H1 (cell line): ENCODE results near the gene ARHGAP22. TPM values are rescaled to one million over a fixed set of nuclear protein-coding genes. Genes with fewer than 3 reads are reported as not detected.

Experiments
- CTCF ChIA-PET: fragments of 300-600 bp; sonication (Branson Sonifier 250); formaldehyde crosslinking; loops from one replicate; lab custom pipeline; 2021; ENCODE audit not compliant: partially characterized antibody; lab: Charles Lee
- POLR2A ChIA-PET: fragments of 300-600 bp; sonication (Branson Sonifier 250); formaldehyde crosslinking; loops from one replicate; lab custom pipeline; 2021; ENCODE audit warnings: inconsistent platforms; ENCODE audit not compliant: partially characterized antibody; lab: Charles Lee
- DNase-seq, 2 experiments: peaks; one replicate each; pipeline versions ENCODE4 v3.0.0 to v3.0.0-alpha.2; 2010 to 2022; ENCODE audit warnings: low spot score in 2 of 2, low read depth in 1 of 2, mixed read lengths in 1 of 2
- FAIRE-seq: peaks from 2 replicates; lab custom pipeline; 2011; peaks lifted over from hg19 to GRCh38; lab: Jason Lieb, UNC
- H2AFZ ChIP-seq: 2 replicates; pipeline ENCODE4 v1.8.1; 2012; ENCODE audit warnings: low read length, inconsistent platforms
- H2AK5ac ChIP-seq: 2 replicates; pipeline ENCODE4 v1.6.1; 2013; ENCODE audit warnings: low read depth, low read length
- H2BK120ac ChIP-seq: replicated peaks from 2 replicates; pipeline ENCODE3; 2013; ENCODE audit warnings: low read depth, low read length, inconsistent platforms
- H2BK12ac ChIP-seq: 2 replicates; pipeline ENCODE4 v1.6.1; 2013; ENCODE audit warnings: low read depth, low read length
- H2BK15ac ChIP-seq: 2 replicates; pipeline ENCODE4 v1.6.1; 2013; ENCODE audit warnings: low read length
- H2BK20ac ChIP-seq: 2 replicates; pipeline ENCODE4 v1.6.1; 2013; ENCODE audit warnings: low read length
- H2BK5ac ChIP-seq: 2 replicates; pipeline ENCODE4 v1.6.1; 2013; ENCODE audit warnings: low read depth, low read length
- H3K14ac ChIP-seq: 2 replicates; pipeline ENCODE4 v1.6.1; 2013; ENCODE audit warnings: inconsistent platforms; ENCODE audit not compliant: insufficient read length
- H3K18ac ChIP-seq: 2 replicates; pipeline ENCODE4 v1.6.1; 2013; ENCODE audit warnings: low read length; ENCODE audit errors: extremely low read depth
- H3K23ac ChIP-seq: 2 replicates; pipeline ENCODE4 v1.6.1; 2013; ENCODE audit warnings: inconsistent platforms; ENCODE audit not compliant: insufficient read length
- H3K23me2 ChIP-seq: 2 replicates; pipeline ENCODE4 v1.6.1; 2013; ENCODE audit warnings: low read depth, low read length
- H3K27ac ChIP-seq: 2 replicates; pipeline ENCODE4 v1.6.1; 2011; ENCODE audit warnings: low read depth, low read length, inconsistent platforms
- H3K27me3 ChIP-seq, 4 experiments: replicated peaks in 1 of 4; 1 replicate in 1 of 4; 2 replicates in 3 of 4; pipeline versions ENCODE4 v1.6.1 to v1.8.1; 2011 to 2013; ENCODE audit warnings: low read length in 3 of 4, mild to moderate bottlenecking in 3 of 4, inconsistent platforms in 2 of 4, mixed read lengths in 2 of 4, moderate library complexity in 1 of 4; ENCODE audit not compliant: control insufficient read depth in 3 of 4, insufficient read depth in 3 of 4; ENCODE audit errors: extremely low read depth in 1 of 4
- H3K36me3 ChIP-seq, 4 experiments: 2 replicates each; pipeline versions ENCODE4 v1.6.1 to v1.8.1; 2011 to 2013; ENCODE audit warnings: mild to moderate bottlenecking in 4 of 4, low read length in 3 of 4, moderate library complexity in 2 of 4, control low read depth in 1 of 4, inconsistent platforms in 1 of 4; ENCODE audit not compliant: insufficient read depth in 4 of 4, control insufficient read depth in 2 of 4
- H3K4ac ChIP-seq: replicated peaks from 2 replicates; pipeline ENCODE3; 2013; ENCODE audit warnings: low read length, low read depth, mixed read lengths, inconsistent platforms; ENCODE audit not compliant: insufficient read length
- H3K4me1 ChIP-seq, 4 experiments: replicated peaks in 1 of 4; 1 replicate in 1 of 4; 2 replicates in 3 of 4; pipeline versions ENCODE4 v1.6.1 to v1.8.1; 2011 to 2013; ENCODE audit warnings: low read length in 3 of 4, inconsistent platforms in 2 of 4, mixed read lengths in 1 of 4; ENCODE audit not compliant: insufficient read depth in 4 of 4, control insufficient read depth in 3 of 4
- H3K4me2 ChIP-seq, 2 experiments: 2 replicates each; pipeline versions ENCODE4 v1.6.1 to v1.8.1; 2011 to 2013; ENCODE audit warnings: low read depth in 2 of 2, low read length in 2 of 2, control low read depth in 1 of 2, inconsistent platforms in 1 of 2, mild to moderate bottlenecking in 1 of 2; ENCODE audit not compliant: insufficient read depth in 1 of 2
- H3K4me3 ChIP-seq, 4 experiments: fragments of 200-600, 300-600 bp in 1 of 4; sonication (generic), shearing (Covaris generic), sonication (Bioruptor Twin) in 1 of 4; 2 replicates each; pipeline versions ENCODE4 v1.5.1 to v1.8.1; 2011 to 2016; ENCODE audit warnings: low read length in 4 of 4, low read depth in 3 of 4, control low read depth in 2 of 4, inconsistent platforms in 2 of 4, mild to moderate bottlenecking in 2 of 4, mixed read lengths in 1 of 4, moderate library complexity in 1 of 4; ENCODE audit not compliant: insufficient read depth in 2 of 4; ENCODE audit errors: extremely low read depth in 1 of 4
- H3K56ac ChIP-seq: replicated peaks from 2 replicates; pipeline ENCODE3; 2013; ENCODE audit warnings: low read depth, mild to moderate bottlenecking, mixed read lengths, low read length, inconsistent platforms; ENCODE audit not compliant: insufficient read length
- H3K79me1 ChIP-seq: 2 replicates; pipeline ENCODE4 v1.6.1; 2013; ENCODE audit warnings: low read depth, low read length, control low read depth
- H3K79me2 ChIP-seq, 2 experiments: 2 replicates each; pipeline versions ENCODE4 v1.6.1 to v1.8.1; 2012 to 2013; ENCODE audit warnings: low read length in 2 of 2, mild to moderate bottlenecking in 2 of 2, inconsistent platforms in 1 of 2; ENCODE audit not compliant: insufficient read depth in 2 of 2, control insufficient read depth in 1 of 2
- H3K9ac ChIP-seq, 4 experiments: replicated peaks in 1 of 4; 1 replicate in 1 of 4; 2 replicates in 3 of 4; pipeline versions ENCODE4 v1.6.1 to v1.8.1; 2011 to 2013; ENCODE audit warnings: low read depth in 3 of 4, low read length in 3 of 4, control low read depth in 2 of 4, mild to moderate bottlenecking in 2 of 4, moderate library complexity in 2 of 4, inconsistent platforms in 1 of 4; ENCODE audit errors: extremely low read depth in 1 of 4
- H3K9me3 ChIP-seq, 2 experiments: 2 replicates each; pipeline versions ENCODE4 v1.6.1 to v1.8.1; 2012 to 2013; ENCODE audit warnings: mild to moderate bottlenecking in 2 of 2, moderate library complexity in 2 of 2, control low read depth in 1 of 2, inconsistent platforms in 1 of 2, low read depth in 1 of 2, low read length in 1 of 2, mixed read lengths in 1 of 2; ENCODE audit not compliant: insufficient read depth in 2 of 2
- H4K20me1 ChIP-seq, 2 experiments: replicated peaks in 1 of 2; 2 replicates each; pipeline versions ENCODE3 to v1.8.1; 2011 to 2013; ENCODE audit warnings: inconsistent platforms in 2 of 2, low read length in 2 of 2, mild to moderate bottlenecking in 1 of 2; ENCODE audit not compliant: insufficient read depth in 2 of 2, control insufficient read depth in 1 of 2
- H4K5ac ChIP-seq: 2 replicates; pipeline ENCODE4 v1.6.1; 2013; ENCODE audit warnings: low read length, low read depth, mixed read lengths, inconsistent platforms; ENCODE audit not compliant: insufficient read length
- H4K8ac ChIP-seq: 2 replicates; pipeline ENCODE4 v1.8.0; 2013; ENCODE audit warnings: mild to moderate bottlenecking, moderate library complexity, low read length, inconsistent platforms; ENCODE audit not compliant: insufficient read depth; ENCODE audit errors: extremely low read depth
- H4K91ac ChIP-seq: replicated peaks from 2 replicates; pipeline ENCODE3; 2013; ENCODE audit warnings: low read length, mixed read lengths, inconsistent platforms; ENCODE audit not compliant: insufficient read length
- CHD1 ChIP-seq: IDR thresholded peaks from 2 replicates; pipeline ENCODE4 v1.6.1; 2012; ENCODE audit warnings: low read depth, low read length, improper control_type of control experiment
- CTCF ChIP-seq, 3 experiments: IDR thresholded peaks; 1 replicate in 2 of 3; 2 replicates in 1 of 3; pipeline versions ENCODE4 v1.5.1 to v1.6.1; 2011; ENCODE audit warnings: low read length in 3 of 3, mild to moderate bottlenecking in 3 of 3, inconsistent platforms in 2 of 3, low read depth in 1 of 3, moderate library complexity in 1 of 3; ENCODE audit not compliant: insufficient read depth in 1 of 3; ENCODE audit errors: control extremely low read depth in 1 of 3
- GTF2F1 ChIP-seq: IDR thresholded peaks from 2 replicates; pipeline ENCODE4 v1.6.1; 2012; ENCODE audit warnings: low read depth, low read length, improper control_type of control experiment, borderline replicate concordance
- RAD21 ChIP-seq, 2 experiments: IDR thresholded peaks in 1 of 2; conservative IDR thresholded peaks in 1 of 2; 2 replicates each; pipeline ENCODE4 v1.6.1; 2011; ENCODE audit warnings: low read depth in 2 of 2, low read length in 2 of 2, improper control_type of control experiment in 1 of 2, inconsistent platforms in 1 of 2, mild to moderate bottlenecking in 1 of 2, moderate library complexity in 1 of 2
- WGBS, 2 experiments: shearing (Covaris generic) in 1 of 2; methylation state at CpG; one replicate each; pipeline versions ENCODE4 v1.1.6 to v1.1.7; 2013 to 2015; ENCODE audit warnings: low lambda C conversion rate in 2 of 2, mixed read lengths in 2 of 2, inconsistent platforms in 1 of 2, low coverage in 1 of 2, missing lambda C conversion rate in 1 of 2; ENCODE audit not compliant: insufficient replicate concordance in 2 of 2, insufficient coverage in 1 of 2, insufficient read length in 1 of 2; ENCODE audit errors: extremely low coverage in 1 of 2, missing lambda C conversion rate in 1 of 2; 5-methylcytosine and 5-hydroxymethylcytosine counted together
- polyA plus RNA-seq, 7 experiments: library from polyadenylated mRNA; depleted of rRNA in 3 of 7; stranded (reverse) in 5 of 7; unstranded in 2 of 7; fragments of >200 nt in 5 of 7; fragments of 200-250 nt in 2 of 7; gene quantifications; 1 replicate in 5 of 7; 2 replicates in 1 of 7; 4 replicates in 1 of 7; pipeline versions ENCODE4 v1.2.1 to v1.2.3, GENCODE V29; 2011 to 2013; ENCODE audit warnings: missing spikeins in 2 of 7, mixed read lengths in 2 of 7
- total RNA-seq: library from RNA; stranded (reverse); fragmentation: NEBNext Ultra II Directional; extraction: Animal tissue kit (Norgen Biotek cat#: 25700); gene quantifications from 2 replicates; pipeline ENCODE4 v1.2.1, GENCODE V29; 2021

ARHGAP22 gene
- total and polyA plus RNA-seq, 2 of the 8 experiments (the other 6 are each of a cell fraction or from before 2014, with no cell fraction given) = 3.6 to 11.2 TPM

GRCh38 chr10:48614481-48615390 lies 9.9 kb upstream of the ARHGAP22 start:
- no peak overlapping the region for H4K8ac ChIP-seq
- H3K4me2 ChIP-seq = no peak overlapping the region
- H3K79me2 ChIP-seq = no peaks in the 10 kb centered on the region
- H3K23me2 ChIP-seq = no peaks in the 10 kb centered on the region
- no peaks in the 10 kb centered on the region for H3K4me1 ChIP-seq
- no peaks in the 10 kb centered on the region for H4K20me1 ChIP-seq
- no peak overlapping the region for H2BK12ac ChIP-seq
- no peak overlapping the region for H4K5ac ChIP-seq
- H3K23ac ChIP-seq = no peak overlapping the region
- ChIA-PET POLR2A (interaction anchor here (1.4 kb wide), 1 partner anchor 10 kb away, joined by 3 read pairs; no protein-coding TSS in a partner anchor), CTCF (interaction anchor here (0.8 to 4.8 kb wide), 35 partner anchors 7 to 281 kb away, joined by 3 to 44 read pairs (median 4); no protein-coding TSS in a partner anchor)
- H3K18ac ChIP-seq = no peak overlapping the region
- no peaks in the 10 kb centered on the region for H3K79me1 ChIP-seq
- no peaks in the 10 kb centered on the region; a peak in 1 of 7 replicates for H3K27me3 ChIP-seq
- H2BK15ac ChIP-seq = no peak overlapping the region
- no peaks in the 10 kb centered on the region for H3K9me3 ChIP-seq
- no peak overlapping the region for H3K9ac ChIP-seq
- H2AK5ac ChIP-seq = no peak overlapping the region
- no peak overlapping the region for H3K14ac ChIP-seq
- DNase-seq = peak in 1 of 2 experiments; percentile 33
- H2AFZ ChIP-seq = 0 out of 2 replicates have a peak overlapping the region, but pooled peaks have one; percentile 86
- no peak overlapping the region for H2BK120ac ChIP-seq
- peak; percentile 78 for FAIRE-seq
- TF ChIP-seq GTF2F1 (no peak), CHD1 (no peak), RAD21 (IDR thresholded peaks at IDR 0.05 in 1 of 2, conservative IDR thresholded peaks at IDR 0.05 in 1 of 2; ENCODE audit: low read depth in 2 of 2, low read length in 2 of 2) (peak in 1 of 2 experiments; percentile 9; a peak in 1 of 4 replicates), CTCF (IDR thresholded peaks at IDR 0.05; ENCODE audit: control extremely low read depth in 1 of 3, insufficient read depth in 1 of 3, low read depth in 1 of 3, low read length in 3 of 3) (peak in 1 of 3 experiments; percentile 29; a peak in 1 of 4 replicates)
- H3K56ac ChIP-seq = no peak overlapping the region
- H2BK5ac ChIP-seq = no peak overlapping the region
- H3K27ac ChIP-seq = no peak overlapping the region
- WGBS, 2 experiments = 65% methylated on average over 2 of the region's 2 CpGs; no CpG with 5 or more reads in 1 of the 2 experiments
- H3K4me3 ChIP-seq = no peak overlapping the region
- H4K91ac ChIP-seq = no peak overlapping the region
- no peaks in the 10 kb centered on the region for H3K36me3 ChIP-seq
- H3K4ac ChIP-seq = no peak overlapping the region
- H2BK20ac ChIP-seq = no peak overlapping the region
